Hepatocyte (in vitro differentiated cells): Measurements from ENCODE around the gene SVIL.
A peak's percentile ranks its signal among the peaks of the same experiment; 100 is the strongest.

Experiments used
- EZH2phosphoT487 ChIP-seq: fragments of 200-600 bp; sonication (generic); IDR thresholded peaks from one replicate; pipeline ENCODE4 v1.6.1; 2018; ENCODE audit warnings: antibody characterized with exemption, mild to moderate bottlenecking, low read depth, moderate library complexity; ENCODE audit not compliant: unreplicated experiment, severe bottlenecking
- TF ChIP-seq, protein P1 (sequence below): fragments of 200-600 bp; sonication (generic); IDR thresholded peaks from 2 replicates; pipeline ENCODE4 v1.5.1; 2016; ENCODE audit warnings: antibody characterized with exemption, mild to moderate bottlenecking; ENCODE audit not compliant: poor library complexity

DNA sequence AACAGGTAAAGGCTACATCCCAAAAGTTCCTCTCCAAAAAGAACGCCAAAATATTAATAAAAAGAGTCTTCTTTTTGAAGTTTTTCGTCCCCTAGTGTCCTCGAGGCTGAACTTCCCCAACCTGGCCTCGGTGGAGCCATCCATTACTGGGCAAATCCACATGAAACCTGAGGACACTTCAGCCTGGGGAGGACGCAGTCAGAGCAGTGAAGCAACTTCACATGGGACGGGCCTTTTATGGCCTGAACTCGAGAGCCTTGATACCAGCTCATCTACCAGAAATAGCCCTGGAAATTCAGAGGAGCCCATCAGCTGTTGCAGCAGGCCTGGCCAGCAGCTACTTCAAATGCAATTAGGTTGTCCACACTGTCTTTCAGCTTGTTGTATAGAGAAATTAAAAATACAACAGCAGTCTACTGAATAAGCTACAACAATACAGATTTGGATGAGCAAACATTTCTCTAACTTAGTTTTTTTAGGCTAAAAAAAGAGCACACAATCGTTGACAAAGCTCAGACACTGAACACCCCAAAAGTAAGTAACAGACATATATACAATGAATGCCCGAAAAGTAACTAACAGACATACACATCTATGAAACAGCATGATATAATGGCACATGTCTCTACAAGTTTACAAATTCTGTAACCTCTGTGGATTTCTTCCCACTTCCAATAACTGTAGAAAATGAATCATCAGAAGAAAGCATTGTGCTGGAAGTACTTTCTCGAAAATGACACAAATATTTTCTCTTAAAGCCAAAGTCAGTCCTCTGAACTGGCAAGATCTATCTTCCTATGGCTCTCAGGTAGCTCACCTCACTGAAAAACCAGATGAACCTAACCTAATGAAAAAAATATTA, at the start of gene SVIL:
- TF ChIP-seq, protein P1, sequence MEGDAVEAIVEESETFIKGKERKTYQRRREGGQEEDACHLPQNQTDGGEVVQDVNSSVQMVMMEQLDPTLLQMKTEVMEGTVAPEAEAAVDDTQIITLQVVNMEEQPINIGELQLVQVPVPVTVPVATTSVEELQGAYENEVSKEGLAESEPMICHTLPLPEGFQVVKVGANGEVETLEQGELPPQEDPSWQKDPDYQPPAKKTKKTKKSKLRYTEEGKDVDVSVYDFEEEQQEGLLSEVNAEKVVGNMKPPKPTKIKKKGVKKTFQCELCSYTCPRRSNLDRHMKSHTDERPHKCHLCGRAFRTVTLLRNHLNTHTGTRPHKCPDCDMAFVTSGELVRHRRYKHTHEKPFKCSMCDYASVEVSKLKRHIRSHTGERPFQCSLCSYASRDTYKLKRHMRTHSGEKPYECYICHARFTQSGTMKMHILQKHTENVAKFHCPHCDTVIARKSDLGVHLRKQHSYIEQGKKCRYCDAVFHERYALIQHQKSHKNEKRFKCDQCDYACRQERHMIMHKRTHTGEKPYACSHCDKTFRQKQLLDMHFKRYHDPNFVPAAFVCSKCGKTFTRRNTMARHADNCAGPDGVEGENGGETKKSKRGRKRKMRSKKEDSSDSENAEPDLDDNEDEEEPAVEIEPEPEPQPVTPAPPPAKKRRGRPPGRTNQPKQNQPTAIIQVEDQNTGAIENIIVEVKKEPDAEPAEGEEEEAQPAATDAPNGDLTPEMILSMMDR, result peak; percentile 1
- no peak for TF ChIP-seq EZH2phosphoT487
